ENCODE measurements around the gene BRME1. TPM values are rescaled to one million over a fixed set of nuclear protein-coding genes. Genes with fewer than 3 reads are reported as not detected.

Gene BRME1
- total RNA-seq, 4 donors from 2014 or later: 1.9 to 2.4 (median 2.2) TPM; not detected in 1

DNA sequence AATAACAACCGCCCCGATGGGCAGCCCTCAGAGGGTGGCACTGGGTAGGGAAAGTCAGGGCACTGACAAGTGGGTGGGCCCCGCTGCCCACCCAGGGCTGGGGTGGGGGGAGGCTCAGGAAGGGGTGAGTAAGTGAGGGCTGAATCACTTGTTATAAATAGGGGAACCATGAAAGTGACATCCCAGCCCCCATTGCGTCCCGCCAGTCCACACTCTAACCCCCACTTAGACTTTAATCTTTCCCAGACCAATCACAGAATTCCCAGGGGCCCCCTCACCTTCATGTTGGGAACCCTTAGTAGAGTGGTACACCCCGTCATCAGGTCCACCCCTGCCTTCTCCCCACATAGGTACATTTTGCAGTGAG lies 66.0 kb downstream of the BRME1 start:
- Histone ChIP-seq H3K9me3 (no peaks in the 10 kb centered on the region), H3K27me3 (no peaks in the 10 kb centered on the region), H3K27ac (peak overlapping the region; percentile 98 to 100 (median 100)), H3K4me3 (peak overlapping the region; percentile 91 to 98), H3K36me3 (peaks cover 0 to 18% of the 10 kb centered on the region in 2 donors), H3K4me1 (peaks cover 2 to 88% (median 49%) of the 10 kb centered on the region in 3 donors)
- peak; percentile 1 for ATAC-seq
- WGBS, 2 donors (ENCODE audit: low coverage in 1 of 2): 0% methylated on average over 2 to 3 of the region's 6 CpGs
- TF ChIP-seq POLR2A (IDR thresholded peaks at IDR 0.05) (peak in 1 of 2 donors; percentile 29), POLR2AphosphoS5 (IDR thresholded peaks at IDR 0.05) (no peak)

DNA sequence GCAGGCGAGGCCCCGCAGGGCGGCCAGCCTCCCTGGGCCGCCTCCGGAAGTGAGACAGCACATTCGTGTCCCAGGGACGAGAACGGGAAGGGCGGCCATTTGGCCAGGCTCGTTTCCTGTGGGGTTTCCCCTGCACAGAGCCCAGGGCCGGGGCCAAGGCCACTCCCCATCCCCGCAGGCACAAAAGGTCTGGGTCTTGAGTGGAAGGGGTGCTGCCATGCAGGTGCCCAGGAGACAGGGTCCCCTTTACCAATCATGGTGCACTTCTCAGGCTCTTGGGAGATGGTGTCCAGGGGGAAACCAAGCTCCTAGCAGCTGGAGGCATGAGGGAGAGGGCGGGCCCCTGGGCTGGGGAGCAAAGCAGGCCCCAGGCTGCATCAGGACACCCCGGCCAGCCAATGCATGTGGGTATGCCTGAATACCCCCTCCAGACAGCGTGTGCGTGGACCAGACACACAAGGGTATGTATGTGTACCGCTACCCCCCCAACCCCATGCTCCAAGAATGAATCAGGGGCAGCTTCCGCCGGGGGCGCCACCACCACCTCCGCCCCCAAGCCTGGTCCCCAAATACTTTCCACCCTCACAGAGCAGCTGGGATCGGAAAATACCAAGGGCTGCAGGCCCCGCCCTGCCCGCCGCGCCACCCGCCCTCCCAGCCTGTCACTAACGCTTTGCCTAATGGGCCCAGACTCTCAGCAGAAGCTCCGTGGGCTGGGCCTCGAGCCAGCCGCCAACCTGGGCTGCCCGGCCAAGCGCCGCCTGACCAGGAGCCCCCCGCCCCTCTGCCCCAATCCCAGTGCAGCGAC lies 66.6 kb downstream of the BRME1 start:
- Histone ChIP-seq H3K4me1 (peaks cover 2 to 89% (median 51%) of the 10 kb centered on the region in 3 donors), H3K36me3 (peaks cover 0 to 24% of the 10 kb centered on the region in 2 donors), H3K27ac (peak overlapping the region; percentile 98 to 100 (median 100)), H3K4me3 (peak overlapping the region; percentile 91 to 98), H3K9me3 (no peaks in the 10 kb centered on the region), H3K27me3 (no peaks in the 10 kb centered on the region)
- 0% methylated on average over 2 of the region's 36 CpGs; no CpG with 5 or more reads in 1 of the 2 donors for WGBS, 2 donors (ENCODE audit: low coverage in 1 of 2)
- TF ChIP-seq POLR2A (IDR thresholded peaks at IDR 0.05) (peak; percentile 67 to 75), EP300 (IDR thresholded peaks at IDR 0.05) (no peak), POLR2AphosphoS5 (IDR thresholded peaks at IDR 0.05) (peak; percentile 86), CTCF (IDR thresholded peaks at IDR 0.05) (peak in 1 of 4 experiments; percentile 21)
- ATAC-seq: peak; percentile 64

- no peak for ATAC-seq
- Histone ChIP-seq H3K27ac (peak overlapping the region; percentile 98 to 100 (median 100)), H3K4me1 (peaks cover 2 to 89% (median 54%) of the 10 kb centered on the region in 3 donors), H3K36me3 (peaks cover 0 to 28% of the 10 kb centered on the region in 2 donors), H3K27me3 (no peaks in the 10 kb centered on the region), H3K4me3 (peak overlapping the region; percentile 91 to 98), H3K9me3 (no peaks in the 10 kb centered on the region)
- TF ChIP-seq EP300 (IDR thresholded peaks at IDR 0.05): no peak
- no peak for TF ChIP-seq POLR2A (IDR thresholded peaks at IDR 0.05)
- no peak for TF ChIP-seq CTCF (IDR thresholded peaks at IDR 0.05)
- no peak for TF ChIP-seq POLR2AphosphoS5 (IDR thresholded peaks at IDR 0.05)
- WGBS, 2 donors (ENCODE audit: low coverage in 1 of 2): 51 to 57% methylated on average over 3 to 8 of the region's 18 CpGs
These were observed 67.3 kb downstream of the BRME1 start for GRCh38 chr19:13838435-13839129.

GRCh38 chr19:13835791-13836723 lies 69.9 kb downstream of the BRME1 start:
- H3K27me3 ChIP-seq: no peaks in the 10 kb centered on the region
- H3K27ac ChIP-seq: peak overlapping the region; percentile 27 to 100 (median 100)
- no peak for ATAC-seq
- H3K36me3 ChIP-seq: peaks cover 0 to 35% of the 10 kb centered on the region in 2 donors
- no peaks in the 10 kb centered on the region for H3K9me3 ChIP-seq
- H3K4me3 ChIP-seq: peak overlapping the region in 1 of 2 donors; percentile 2
- WGBS, 2 donors (ENCODE audit: low coverage in 1 of 2): 17 to 42% methylated on average over 2 to 3 of the region's 21 CpGs
- TF ChIP-seq CTCF (IDR thresholded peaks at IDR 0.05) (no peak), POLR2AphosphoS5 (IDR thresholded peaks at IDR 0.05) (peak; percentile 53), POLR2A (IDR thresholded peaks at IDR 0.05) (peak in 1 of 2 donors; percentile 25), EP300 (IDR thresholded peaks at IDR 0.05) (no peak)
- peaks cover 2 to 89% (median 56%) of the 10 kb centered on the region in 3 donors for H3K4me1 ChIP-seq
